NCI-H460 (cell line): ENCODE measurements around the gene WASL. TPM values are rescaled to one million over a fixed set of nuclear protein-coding genes. Genes with fewer than 3 reads are reported as not detected.
A peak's percentile ranks its signal among the peaks of the same experiment; 100 is the strongest.
"Not testable (repeated sequence)": the region's sequence is repeated elsewhere in the genome, so short reads cannot be mapped to it uniquely, and the experiment has no call there.

Source experiments
- DNase-seq: peaks from one replicate; pipeline ENCODE4 v3.0.0-alpha.2; 2016; ENCODE audit warnings: low read depth; ENCODE audit errors: extremely low read depth
- polyA plus RNA-seq: library from polyadenylated mRNA; depleted of rRNA; stranded (reverse); fragments of >200 nt; gene quantifications from 2 replicates; pipeline ENCODE4 v1.2.3, GENCODE V29; 2014; cell fraction: nucleus; rRNA removed
- total RNA-seq: library from RNA; depleted of rRNA; stranded (reverse); fragments of >200 nt; shearing (Covaris generic); gene quantifications from 2 replicates; pipeline ENCODE4 v1.2.3, GENCODE V29; 2014; rRNA removed

Gene WASL
- 30.1 and 32.4 TPM in 2 replicates for total RNA-seq
- 8.6 and 13.6 TPM in 2 replicates for polyA plus RNA-seq

DNA sequence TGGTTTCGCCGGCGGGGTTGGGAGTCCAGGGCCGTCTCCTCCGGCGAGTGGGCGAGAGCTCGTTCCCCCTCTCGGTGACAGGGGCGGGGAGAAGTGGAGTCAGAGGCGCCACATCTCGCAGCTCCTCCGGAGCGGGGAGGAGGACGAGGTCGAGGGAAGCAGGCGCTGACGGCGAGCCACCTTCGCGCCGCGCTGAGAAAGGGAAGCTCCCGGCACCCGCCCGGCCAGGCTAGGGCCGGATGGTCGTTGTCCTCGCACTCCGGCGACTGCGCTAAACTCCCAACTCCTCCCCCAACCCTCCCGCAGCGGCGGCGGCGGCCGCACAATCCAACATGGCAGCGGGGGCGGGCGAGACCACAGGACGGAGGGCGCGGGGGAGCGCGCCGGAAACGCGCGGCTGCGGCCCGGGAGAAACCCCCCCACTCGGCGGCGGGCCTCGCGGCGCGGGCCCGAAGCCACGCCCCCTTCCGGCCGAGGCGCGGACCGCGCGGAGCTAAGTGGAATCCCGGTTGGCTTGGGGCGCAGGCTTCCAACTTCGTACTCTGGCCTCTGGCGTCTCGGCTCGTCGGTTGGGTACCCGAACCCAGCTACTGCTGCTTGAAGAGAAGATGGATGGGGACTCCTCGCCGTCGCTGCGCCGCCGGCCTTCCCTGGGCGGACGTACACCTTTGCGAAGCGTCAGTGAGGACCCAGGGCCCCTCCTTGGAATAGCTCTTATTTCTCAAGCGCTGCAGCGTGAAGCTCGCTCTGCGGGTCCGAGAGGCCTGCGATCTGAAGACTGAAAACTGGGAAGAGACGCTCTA lies at the start of gene WASL:
Gene WASL (minus strand): TSS at position 270 of the 803 bp plus-strand sequence. CDS start 269 bp downstream, at position 1.
- peak; percentile 89 for DNase-seq

DNA sequence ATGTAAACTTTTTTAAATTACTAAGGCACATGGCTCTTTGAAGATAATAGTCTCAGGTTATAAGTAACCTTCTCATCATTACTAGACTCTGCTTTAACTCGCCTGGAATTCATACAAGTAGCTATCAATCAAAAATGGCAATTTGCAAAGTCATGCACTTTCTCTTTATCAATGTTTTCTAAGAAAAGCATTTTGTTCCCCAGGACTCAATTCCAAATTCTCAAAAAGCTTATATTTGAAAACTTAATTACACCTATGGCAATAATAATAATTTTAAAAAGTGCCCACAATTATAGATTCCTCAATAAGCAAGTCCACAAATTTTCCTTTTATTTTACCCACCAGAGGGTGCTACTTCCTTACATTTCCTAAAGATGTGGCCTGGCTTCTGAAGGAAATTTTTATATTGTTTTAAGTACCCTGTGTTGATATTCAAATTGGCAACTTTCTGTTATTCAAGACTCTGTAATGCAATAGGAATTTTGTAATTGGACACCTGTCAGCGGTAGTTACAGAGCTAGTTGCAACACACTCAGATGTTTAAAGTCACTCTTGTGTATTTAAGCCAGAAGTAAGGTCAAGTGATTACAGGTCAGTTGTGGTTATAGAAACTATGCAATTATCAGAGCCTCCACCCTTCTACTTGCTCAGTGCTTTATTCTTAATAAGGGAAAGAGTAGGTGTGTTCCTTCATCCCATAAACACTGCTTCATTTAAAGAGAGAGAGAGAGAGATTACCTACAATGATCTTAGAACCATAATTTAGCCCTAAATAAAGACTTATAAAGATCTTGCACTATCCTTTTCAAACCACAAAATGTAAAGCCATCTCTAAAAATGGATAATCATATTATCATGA lies 49.1 kb upstream of the WASL start:
- peak; percentile 64 for DNase-seq

- DNase-seq = no peak
Observed at GRCh38 chr7:123796568-123796967, 47.8 kb upstream of the WASL start.

DNA sequence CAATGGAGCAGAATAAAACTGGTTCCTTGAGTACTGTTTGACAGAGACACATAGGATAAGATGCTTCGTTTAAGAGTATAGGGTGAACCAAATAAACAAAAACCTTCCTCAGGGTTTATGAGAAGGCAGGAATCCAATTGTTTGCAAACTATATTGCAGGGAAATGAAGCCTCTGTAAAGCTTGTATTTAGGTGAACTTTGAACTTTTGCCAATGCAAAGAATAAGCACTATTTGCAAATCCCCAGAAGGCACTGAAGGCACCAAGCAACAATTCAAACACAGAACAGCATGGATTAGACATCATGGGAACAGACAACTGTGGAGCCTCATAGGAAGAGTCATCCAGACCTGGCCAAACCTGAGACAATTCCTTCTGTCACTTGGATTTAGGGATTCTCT lies 47.1 kb upstream of the WASL start:
- no peak for DNase-seq

DNA sequence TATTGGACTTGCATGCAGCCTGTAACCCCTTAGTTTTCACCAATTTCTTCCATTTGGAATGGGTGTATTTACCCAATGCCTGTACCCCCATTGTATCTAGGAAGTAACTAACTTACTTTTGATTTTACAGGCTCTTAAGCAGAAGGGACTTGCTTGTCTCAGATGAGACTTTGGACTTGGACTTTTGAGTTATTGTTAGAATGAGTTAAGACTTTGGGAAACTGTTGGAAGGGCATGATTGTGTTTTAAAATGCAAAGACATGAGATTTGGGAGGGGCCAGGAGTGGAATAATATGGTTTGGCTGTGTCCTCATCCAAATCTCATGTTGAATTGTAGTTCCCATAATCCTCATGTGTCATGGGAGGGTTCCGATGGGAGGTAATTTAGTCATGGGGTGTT lies 46.3 kb upstream of the WASL start:
- not testable (repeated sequence) for DNase-seq

GRCh38 chr7:123792547-123792946 lies 43.7 kb upstream of the WASL start:
- no peak for DNase-seq

DNA sequence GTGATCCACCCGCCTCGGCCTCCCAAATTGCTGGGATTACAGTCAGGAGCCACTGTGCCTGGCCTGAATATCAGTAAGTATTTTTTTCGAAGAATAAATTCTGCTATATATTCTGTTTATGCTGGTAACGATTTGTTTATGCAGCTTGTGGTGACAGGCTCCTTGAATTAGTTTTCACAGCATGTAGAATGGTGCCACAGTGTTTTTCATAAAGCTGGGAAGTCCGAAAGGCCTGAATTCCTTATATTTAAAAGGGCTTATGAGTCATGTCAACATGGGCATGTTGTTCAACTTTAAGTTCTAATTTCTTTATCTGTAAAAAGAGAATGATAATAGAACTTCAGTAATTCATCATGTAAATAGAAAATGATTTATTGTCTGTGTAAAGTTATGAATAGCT lies 42.2 kb upstream of the WASL start:
- no peak for DNase-seq

DNA sequence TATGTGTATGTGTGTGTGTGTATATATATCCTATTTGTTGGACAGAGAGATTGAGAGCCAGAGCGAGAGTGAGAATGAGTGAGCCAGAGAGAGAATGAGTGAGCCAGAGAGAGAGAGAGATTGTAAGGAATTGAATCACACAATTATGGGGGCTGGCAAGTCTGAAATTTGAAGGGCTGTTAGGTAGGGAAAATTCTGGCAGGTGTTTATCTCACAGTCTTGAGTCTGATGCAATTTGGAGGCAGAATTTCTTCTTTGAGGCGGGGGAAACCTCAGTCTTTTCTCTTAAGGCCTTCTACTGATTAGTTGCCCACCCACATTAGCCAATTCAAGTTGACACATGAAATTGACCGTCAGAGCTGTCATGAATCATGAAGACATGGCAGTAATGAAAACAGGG lies 41.0 kb upstream of the WASL start:
- no peak for DNase-seq

- no peak for DNase-seq
Observed at GRCh38 chr7:123789206-123789784, 40.5 kb upstream of the WASL start.

GRCh38 chr7:123788584-123788983 lies 39.8 kb upstream of the WASL start:
- no peak for DNase-seq

DNA sequence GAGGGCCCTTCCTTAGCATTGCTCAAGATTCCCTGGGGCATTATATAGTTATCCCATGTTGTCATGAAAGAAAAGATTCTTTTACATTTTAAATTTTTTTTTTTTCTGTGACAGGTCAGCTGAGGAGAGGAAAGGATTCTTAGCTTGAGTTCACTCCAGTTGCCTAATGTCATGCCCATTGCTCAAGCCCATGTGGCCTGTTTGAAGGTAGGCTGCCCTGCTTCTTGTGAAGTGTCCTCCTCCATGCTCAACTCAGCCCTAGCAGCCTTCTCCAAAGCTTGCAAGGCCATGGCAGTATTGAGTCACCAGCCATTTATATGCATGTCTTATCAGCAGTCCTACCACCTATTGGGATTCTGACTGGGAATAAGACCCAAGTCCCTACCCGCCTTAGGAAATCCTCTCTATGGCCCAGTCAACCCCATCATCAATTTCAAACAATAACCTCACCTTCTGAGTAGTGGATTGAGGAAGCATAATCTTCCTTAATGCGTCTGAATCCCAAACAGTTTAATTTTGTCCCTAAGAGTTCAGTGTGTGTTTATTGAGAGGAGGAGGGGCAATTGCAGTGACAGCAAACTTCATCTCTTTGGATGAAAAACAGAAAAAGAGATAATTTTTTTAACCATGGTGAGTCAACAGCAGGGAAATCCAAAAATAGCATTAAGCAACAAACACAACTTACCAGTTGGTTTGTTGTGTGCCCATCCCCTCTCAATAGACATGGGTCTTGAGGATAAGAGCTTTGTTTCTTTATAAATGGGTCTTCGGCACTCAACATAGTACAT lies 38.6 kb upstream of the WASL start:
- no peak for DNase-seq

- DNase-seq = no peak
Observed at GRCh38 chr7:123784263-123784662, 35.5 kb upstream of the WASL start.

DNA sequence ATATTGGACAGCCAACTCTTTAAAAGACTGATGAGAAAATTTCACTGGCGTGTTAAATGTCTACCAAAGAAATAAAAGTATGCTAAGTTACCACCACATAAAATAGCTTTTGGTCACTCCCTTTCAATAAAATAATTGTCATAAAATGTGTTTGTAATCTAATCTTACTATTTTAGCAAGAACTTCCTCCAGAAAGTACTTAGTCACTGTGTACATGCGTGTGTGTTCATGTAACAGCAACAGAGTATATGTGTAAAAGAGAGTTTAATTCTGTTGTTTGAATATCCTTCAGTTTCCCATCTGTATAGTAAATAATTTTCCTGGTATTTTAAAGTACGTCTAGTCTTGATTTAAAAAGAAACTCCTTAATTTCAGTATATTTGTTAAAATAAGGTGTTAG lies 35.0 kb upstream of the WASL start:
- no peak for DNase-seq

DNA sequence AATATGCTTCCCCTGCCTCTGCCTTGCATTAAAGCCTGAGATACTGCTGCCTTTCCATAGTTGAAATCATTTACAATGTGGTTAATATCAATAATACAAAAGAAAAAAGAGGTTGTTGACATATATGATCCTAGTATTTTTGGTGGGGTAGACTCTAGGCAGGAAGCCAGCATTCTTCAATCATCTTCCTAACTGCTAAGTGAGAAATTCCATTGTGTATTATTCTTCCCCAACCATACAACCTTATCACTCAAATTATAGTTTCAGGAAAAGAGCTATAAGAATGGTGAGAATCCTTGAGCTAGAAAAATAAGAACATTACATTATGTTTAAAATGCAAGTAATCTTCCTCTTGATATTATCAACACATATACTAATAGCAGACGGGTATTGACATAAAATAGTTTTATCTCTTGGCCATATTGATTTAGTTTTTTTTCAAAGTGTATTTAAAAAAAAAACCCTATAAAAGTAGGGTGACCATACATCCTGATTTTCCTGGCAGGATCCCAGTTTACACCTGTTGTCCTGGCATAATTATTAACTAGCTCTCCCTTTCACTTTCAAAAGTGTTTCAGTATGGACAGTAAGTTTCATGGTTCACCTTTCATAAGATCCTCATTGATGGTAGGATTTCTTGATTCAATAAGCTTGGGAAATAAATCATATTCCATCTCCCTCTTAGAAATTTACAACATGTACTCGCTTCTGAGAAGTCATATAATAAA lies 33.4 kb upstream of the WASL start:
- DNase-seq = no peak

GRCh38 chr7:123780472-123780871 lies 31.7 kb upstream of the WASL start:
- DNase-seq = not testable (repeated sequence)

DNA sequence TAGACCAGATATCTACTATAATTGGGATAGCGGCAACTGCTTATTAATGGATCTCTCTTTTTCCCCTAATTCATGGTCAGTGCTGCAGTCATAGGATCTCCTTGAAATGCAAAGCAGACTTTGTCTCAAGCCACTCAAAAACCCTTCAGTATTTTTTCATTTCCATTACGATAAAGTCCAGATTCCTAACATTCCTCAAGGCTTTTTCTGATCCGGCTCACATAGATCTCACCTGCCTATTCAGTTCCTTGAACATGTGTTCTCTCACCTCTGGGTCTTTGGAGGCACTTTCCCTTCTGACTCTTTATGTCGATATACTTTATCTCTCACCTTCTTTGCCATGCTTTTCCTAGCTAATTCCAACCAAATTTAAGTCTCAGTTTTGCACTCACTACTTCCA lies 25.7 kb upstream of the WASL start:
- no peak for DNase-seq

GRCh38 chr7:123773481-123773880 lies 24.7 kb upstream of the WASL start:
- DNase-seq = no peak

DNA sequence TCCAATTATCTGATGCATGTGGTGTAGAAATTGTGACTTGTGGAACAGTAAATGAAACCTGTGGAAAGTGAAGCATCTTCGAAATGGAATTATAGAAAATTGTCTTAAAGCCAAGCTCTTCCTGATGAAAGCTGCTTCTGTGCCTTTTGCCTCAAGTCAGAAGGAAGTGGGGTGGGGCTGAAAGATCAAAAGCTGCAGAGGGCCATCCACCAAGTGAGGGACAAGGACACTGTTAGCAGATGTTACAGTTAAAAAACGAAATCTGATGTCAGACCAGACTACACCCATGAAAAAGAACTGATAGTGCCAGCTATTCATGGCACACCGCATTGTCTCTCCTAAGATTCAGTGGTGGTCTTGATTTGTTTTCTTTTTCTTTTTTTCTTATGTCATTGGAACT lies 23.8 kb upstream of the WASL start:
- DNase-seq = no peak

GRCh38 chr7:123771846-123772245 lies 23.0 kb upstream of the WASL start:
- no peak for DNase-seq

DNA sequence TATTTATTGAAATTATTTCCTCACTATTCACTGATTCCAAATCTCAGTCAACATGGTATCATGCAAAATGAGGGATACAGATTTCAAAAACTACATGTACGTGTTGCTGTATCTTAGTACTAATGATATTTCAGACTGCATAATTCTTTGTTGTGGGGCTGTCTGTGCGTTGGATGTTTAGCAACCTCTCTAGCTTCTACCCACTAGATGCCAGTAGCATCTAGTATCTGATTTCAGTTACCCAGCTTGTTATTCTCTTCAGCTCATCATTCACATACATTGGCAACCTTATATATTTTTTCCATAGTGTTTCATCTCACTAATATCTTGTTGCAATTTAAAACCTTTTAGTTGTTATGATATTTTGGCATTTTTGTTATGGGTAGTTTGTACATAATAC lies 22.5 kb upstream of the WASL start:
- DNase-seq = no peak
